Mucosa of rectum (tissue), 2 donors: ENCODE data around the gene SFMBT1.
"Not testable (repeated sequence)": the region's sequence is repeated elsewhere in the genome, so short reads cannot be mapped to it uniquely, and the experiment has no call there.

Experiments
- H3K27ac ChIP-seq, 2 donors: one replicate each; pipeline ENCODE4 v1.7.0; 2013; ENCODE audit warnings: inconsistent platforms in 2 of 2, low read depth in 2 of 2, low read length in 2 of 2
- H3K27me3 ChIP-seq, 2 donors: one replicate each; pipeline ENCODE4 v1.7.0; 2013; ENCODE audit warnings: low read length in 2 of 2; ENCODE audit not compliant: control insufficient read depth in 2 of 2, insufficient read depth in 2 of 2
- H3K36me3 ChIP-seq, 2 donors: one replicate each; pipeline ENCODE4 v1.7.0; 2013; ENCODE audit warnings: low read length in 2 of 2; ENCODE audit not compliant: control insufficient read depth in 2 of 2, insufficient read depth in 2 of 2
- H3K4me1 ChIP-seq, 2 donors: one replicate each; pipeline ENCODE4 v1.7.0; 2013; ENCODE audit warnings: low read length in 2 of 2, mild to moderate bottlenecking in 1 of 2; ENCODE audit not compliant: control insufficient read depth in 2 of 2, insufficient read depth in 2 of 2
- H3K4me3 ChIP-seq, 2 donors: one replicate each; pipeline ENCODE4 v1.7.0; 2013; ENCODE audit warnings: low read length in 2 of 2
- H3K9ac ChIP-seq, 2 donors: one replicate each; pipeline ENCODE4 v1.7.0; 2013; ENCODE audit warnings: low read length in 2 of 2, low read depth in 1 of 2, mild to moderate bottlenecking in 1 of 2
- H3K9me3 ChIP-seq, 2 donors: one replicate each; pipeline ENCODE4 v1.7.0; 2013; ENCODE audit warnings: low read length in 2 of 2; ENCODE audit not compliant: control insufficient read depth in 2 of 2
- donor health status: healthy.
- donor health status: Normal muscosa, but diverticular disease.

Gene SFMBT1

DNA sequence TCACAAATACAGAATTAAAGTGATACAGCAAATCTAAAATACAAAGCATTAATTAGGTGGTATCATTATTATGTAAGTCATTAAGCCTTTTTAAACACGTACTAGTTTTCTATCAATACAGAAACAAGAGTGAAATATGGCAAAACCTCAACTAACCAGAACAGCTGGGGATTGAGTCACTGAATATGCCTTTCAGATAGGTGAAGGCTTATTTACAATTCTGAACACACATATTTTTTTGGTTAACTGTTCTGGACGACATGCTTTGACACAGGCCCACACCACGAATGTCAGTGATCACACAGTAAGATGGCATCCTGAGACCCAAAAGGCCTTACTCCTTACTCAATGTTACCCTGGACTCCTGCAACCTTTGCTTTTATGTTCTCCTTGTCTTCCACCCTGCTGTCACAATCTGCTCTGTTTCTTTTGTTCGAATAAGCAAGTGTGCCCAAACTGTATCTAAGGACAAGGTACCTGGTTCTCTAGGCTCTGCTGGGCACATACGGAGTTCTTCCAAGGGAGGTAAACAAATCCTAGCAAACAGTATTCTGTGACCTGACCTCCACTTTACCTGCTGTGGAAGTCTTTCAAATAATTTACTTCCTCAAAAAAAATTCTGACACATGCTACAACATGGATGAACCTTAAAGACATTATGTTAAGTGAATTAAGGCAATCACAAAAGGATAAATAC, 7.0 kb downstream of the SFMBT1 start:
- H3K9ac ChIP-seq, result no peak overlapping the region

DNA sequence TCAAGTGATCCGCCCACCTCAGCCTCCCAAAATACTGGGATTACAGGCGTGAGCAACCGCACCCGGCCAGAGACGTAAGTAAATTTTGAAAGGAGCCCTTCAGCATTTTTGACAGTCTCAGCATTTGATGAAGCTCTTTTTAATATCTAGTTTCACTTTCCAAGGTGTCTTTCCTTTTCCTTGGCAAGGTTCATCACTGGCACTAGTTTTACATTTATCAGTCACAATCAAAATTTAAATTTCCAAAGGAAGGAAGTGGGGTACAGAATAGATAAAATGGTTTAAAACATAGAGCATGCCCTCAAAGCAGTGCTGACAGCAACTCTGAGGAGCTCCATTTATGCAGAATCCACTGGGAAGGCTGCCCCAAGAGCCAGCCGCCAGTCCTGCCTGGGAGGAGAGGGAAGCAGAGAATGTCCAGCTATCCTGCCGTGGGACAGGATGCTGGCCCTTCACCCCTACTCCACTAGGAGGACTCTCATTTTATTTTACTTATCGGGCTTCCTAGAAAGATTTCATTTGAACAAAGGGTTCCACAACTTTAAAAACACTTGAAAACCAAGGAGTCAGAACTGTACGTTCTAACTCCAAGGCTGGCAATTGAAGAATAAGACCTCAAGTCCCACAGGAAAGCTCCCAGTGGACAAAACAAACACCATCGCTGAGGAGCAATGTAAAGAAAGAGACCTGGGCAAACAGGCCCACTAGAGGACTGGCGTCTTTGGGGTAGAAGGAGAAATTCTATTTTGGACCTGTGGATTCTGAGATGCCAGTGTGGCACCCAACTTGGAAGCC, 9.9 kb downstream of the SFMBT1 start:
- Histone ChIP-seq H3K4me1 (peaks cover 8 to 9% of the 10 kb centered on the region in 2 donors), H3K27ac (no peak overlapping the region), H3K27me3 (no peaks in the 10 kb centered on the region), H3K4me3 (no peak overlapping the region), H3K9me3 (no peaks in the 10 kb centered on the region), H3K36me3 (no peaks in the 10 kb centered on the region), H3K9ac (no peak overlapping the region)

More for the DNA sequence above, 7.0 kb downstream of the SFMBT1 start:
- Histone ChIP-seq H3K9me3 (no peaks in the 10 kb centered on the region), H3K4me1 (peaks cover 8 to 12% of the 10 kb centered on the region in 2 donors), H3K27ac (no peak overlapping the region), H3K4me3 (no peak overlapping the region), H3K27me3 (no peaks in the 10 kb centered on the region), H3K36me3 (no peaks in the 10 kb centered on the region)

DNA sequence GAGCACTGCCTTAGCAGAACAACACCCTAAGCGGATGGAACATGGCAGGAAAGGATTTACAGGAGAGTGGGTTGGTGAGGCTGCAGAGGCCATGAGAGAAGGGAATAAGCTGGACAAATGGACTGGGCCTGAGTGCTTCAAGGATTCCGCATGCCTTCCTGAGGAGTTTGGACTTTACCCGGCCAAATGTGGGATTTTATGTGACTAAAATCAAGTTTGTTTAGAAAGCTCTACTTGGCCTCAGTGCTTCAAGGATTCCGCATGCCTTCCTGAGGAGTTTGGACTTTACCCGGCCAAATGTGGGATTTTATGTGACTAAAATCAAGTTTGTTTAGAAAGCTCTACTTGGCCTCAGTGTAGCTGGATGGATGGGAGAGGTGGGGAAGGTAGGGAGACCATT, 10.9 kb downstream of the SFMBT1 start:
- not testable (repeated sequence) for H3K36me3 ChIP-seq, H3K4me1 ChIP-seq, H3K9ac ChIP-seq, H3K4me3 ChIP-seq, H3K9me3 ChIP-seq, H3K27me3 ChIP-seq
- H3K27ac ChIP-seq, result peak overlapping the region in 1 of 2 donors; percentile 24

DNA sequence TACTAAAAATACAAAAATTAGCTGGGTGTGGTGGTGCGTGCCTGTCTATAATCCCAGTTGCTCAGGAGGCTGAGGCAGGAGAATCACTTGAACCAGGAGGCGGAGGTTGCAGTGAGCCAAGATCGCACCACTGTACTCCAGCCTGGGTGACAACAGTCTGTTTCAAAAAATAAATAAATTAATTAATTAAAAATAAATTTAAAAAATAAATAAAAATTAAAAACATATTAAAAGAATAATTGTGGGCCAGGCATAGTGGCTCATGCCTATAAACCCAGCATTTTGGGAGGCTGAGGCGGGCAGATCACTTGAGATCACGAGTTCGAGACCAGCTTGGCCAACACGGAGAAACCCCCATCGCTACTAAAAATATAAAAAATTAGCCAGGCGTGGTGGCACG, 11.5 kb downstream of the SFMBT1 start:
- not testable (repeated sequence) for H3K9me3 ChIP-seq, H3K27ac ChIP-seq, H3K4me3 ChIP-seq, H3K27me3 ChIP-seq, H3K9ac ChIP-seq, H3K4me1 ChIP-seq, H3K36me3 ChIP-seq

DNA sequence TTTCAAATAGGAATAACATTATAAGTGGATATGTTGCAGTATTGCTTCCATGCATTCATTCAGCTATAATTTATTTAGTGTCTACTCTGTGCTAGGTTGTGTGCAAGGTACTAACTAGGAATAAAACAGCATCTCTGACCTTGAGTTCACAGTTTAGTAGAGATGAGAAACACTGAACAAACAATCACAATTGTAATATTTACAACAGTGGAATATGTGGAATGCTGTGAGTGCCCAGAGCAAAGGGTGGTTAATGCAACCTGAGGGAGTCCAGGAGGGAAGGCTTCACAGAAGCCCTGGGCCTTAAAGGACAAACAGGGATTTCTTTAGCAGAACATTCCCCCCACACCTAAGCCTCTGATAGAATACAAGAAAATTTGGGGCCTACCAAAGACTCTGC, 13.3 kb downstream of the SFMBT1 start:
- Histone ChIP-seq H3K27ac (no peak overlapping the region), H3K9me3 (no peaks in the 10 kb centered on the region), H3K4me1 (peaks cover 4 to 5% of the 10 kb centered on the region in 2 donors), H3K4me3 (no peak overlapping the region), H3K27me3 (no peaks in the 10 kb centered on the region), H3K36me3 (no peaks in the 10 kb centered on the region), H3K9ac (no peak overlapping the region)

DNA sequence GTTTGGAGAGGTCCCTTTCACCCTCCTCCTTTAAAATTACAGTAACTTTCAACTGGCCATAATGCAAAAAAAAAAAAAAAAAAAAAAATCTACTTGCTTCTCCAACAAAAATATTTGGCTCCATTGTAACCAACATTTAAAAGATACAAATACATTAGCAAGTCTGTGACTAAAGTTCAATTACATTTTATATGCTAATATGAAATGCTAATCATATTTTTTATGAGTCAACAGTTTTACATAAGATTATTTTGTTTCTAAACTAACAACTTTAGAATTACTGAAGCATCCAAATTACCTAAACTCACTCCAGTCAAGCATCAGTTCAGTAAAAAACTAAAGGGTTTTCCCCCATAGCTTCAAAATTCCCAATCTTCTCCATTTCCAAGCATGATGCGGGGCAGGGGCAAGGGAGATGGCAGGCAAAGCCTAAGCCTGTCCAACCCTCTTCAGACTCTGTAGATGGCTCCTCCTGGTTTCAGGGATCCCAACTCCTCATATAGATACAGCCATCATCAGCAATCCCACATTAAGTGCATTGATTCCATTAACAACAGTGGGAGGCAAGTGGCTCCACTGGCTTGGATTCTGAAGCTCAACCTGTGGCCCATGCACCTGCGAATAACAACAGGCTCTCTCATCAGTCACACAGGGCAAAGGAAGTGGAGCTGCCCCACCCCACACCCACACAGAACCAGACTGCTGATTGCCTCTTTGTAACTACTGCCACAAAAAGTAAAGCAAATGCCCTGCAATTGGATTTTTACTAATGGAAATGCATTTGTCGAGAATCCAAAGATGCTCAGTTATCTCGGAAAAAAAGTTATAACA, 15.0 kb downstream of the SFMBT1 start:
- no peaks in the 10 kb centered on the region for H3K27me3 ChIP-seq
- H3K4me1 ChIP-seq, result peaks cover 4 to 5% of the 10 kb centered on the region in 2 donors
- H3K36me3 ChIP-seq, result no peaks in the 10 kb centered on the region
- H3K9me3 ChIP-seq, result no peaks in the 10 kb centered on the region
- H3K27ac ChIP-seq, result no peak overlapping the region
- no peak overlapping the region for H3K9ac ChIP-seq
- no peak overlapping the region for H3K4me3 ChIP-seq

DNA sequence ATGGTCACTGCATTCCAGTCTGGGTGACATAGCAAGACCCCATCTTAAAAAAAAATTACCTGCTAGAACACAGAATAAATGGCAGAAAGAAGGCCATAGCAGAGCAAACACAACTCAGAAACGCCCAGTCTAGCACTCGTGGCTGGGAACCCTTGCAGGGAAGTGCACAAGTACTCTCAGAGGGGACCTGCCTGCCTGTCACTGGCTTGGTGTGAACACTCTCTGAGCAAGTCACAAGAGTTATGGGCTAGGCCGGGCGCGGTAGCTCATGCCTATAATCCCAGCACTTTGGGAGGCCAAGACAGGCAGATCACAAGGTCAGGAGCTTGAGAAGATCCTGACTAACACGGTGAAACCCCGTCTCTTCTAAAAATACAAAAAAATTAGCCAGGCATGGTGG, 17.2 kb downstream of the SFMBT1 start:
- no peaks in the 10 kb centered on the region for H3K4me1 ChIP-seq
- H3K36me3 ChIP-seq, result no peaks in the 10 kb centered on the region
- no peak overlapping the region for H3K4me3 ChIP-seq
- no peaks in the 10 kb centered on the region for H3K27me3 ChIP-seq
- no peak overlapping the region for H3K9ac ChIP-seq
- H3K27ac ChIP-seq, result no peak overlapping the region
- no peaks in the 10 kb centered on the region for H3K9me3 ChIP-seq

DNA sequence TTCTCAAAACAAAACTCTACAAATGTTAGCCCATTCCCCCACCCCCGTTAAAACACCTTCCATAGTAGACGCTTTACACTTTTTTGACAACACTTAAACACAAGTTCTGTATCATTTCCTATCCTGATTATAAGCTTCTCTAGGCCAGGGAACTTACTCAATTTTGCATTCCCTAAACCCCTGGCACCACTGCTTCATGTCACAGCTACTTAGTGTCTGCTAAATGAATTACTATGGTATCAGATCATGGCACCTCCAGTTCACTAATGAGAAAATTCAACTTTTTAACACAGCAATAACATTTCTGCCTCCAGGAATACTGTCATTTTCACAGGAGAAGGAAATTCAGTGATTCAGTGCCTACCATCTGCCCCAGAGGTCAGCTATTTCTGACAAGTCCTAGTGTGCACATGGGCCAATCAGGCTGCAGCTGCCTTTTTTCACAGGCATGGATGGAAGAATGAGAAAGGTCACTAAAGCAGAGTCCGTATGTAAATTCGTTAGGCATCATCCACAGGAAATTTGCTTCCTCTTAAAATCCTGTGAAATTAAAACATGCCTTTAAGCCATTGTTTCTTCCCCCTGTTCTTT, 18.5 kb downstream of the SFMBT1 start:
- Histone ChIP-seq H3K27me3 (no peaks in the 10 kb centered on the region), H3K27ac (no peak overlapping the region), H3K4me3 (no peak overlapping the region), H3K9ac (no peak overlapping the region), H3K36me3 (no peaks in the 10 kb centered on the region), H3K9me3 (no peaks in the 10 kb centered on the region), H3K4me1 (no peaks in the 10 kb centered on the region)

DNA sequence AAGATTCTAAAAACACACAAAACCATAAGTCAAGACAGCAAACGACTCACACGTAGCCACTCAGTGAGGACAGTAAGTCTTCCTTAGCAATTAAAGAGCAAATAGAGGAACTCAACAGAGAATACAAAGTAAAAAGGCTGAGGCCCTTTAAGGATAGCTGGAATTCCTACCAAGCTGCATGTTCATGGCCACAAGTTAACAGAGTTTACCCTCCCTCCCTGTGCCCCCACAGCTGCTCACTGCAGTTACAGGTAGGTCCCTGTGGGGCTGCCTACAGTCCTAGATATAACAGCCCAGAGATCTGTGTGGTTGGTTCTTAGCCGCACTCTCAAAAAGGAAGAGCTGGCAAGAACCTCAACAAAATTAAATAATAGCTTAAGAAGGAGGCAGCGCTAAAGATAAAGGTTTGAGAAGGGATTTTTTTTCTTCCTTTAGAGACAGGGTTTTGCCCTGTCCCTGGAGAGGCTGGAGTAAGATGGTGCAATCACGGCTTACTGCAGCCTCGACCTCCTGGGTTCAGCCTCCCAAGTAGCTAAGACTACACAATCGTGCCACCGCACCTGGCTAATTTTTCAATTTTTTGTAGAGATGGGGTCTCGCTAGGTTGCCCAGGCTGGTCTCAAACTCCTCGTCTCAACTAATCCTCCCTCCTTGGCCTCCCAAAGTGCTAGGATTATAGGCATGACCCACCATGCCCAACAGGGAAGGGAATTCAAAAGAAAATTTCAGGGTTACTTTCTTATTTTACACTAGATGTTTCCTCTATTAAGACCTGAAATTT, 19.3 kb downstream of the SFMBT1 start:
- H3K9ac ChIP-seq, result no peak overlapping the region
- no peaks in the 10 kb centered on the region for H3K9me3 ChIP-seq
- no peaks in the 10 kb centered on the region for H3K36me3 ChIP-seq
- no peaks in the 10 kb centered on the region for H3K4me1 ChIP-seq
- no peak overlapping the region for H3K4me3 ChIP-seq
- no peak overlapping the region for H3K27ac ChIP-seq
- H3K27me3 ChIP-seq, result no peaks in the 10 kb centered on the region
